HepG2 (cell line): ENCODE results near the gene ZNF581. TPM values are rescaled to one million over a fixed set of nuclear protein-coding genes. Genes with fewer than 3 reads are reported as not detected.

Experiments used
- ATF1 ChIP-seq: IDR thresholded peaks from 2 replicates; pipeline ENCODE4 v1.6.1; 2016; ENCODE audit warnings: mild to moderate bottlenecking, control low read depth
- HHEX ChIP-seq: IDR thresholded peaks from 2 replicates; pipeline ENCODE4 v1.6.1; 2016; ENCODE audit warnings: control low read depth
- KLF11 ChIP-seq: IDR thresholded peaks from 2 replicates; pipeline ENCODE4 v1.6.1; 2016; ENCODE audit warnings: missing compliant biosample characterization
- MLXIP ChIP-seq: sonication (generic); formaldehyde crosslinking; IDR thresholded peaks from 2 replicates; pipeline ENCODE4 v1.9.0; 2021; ENCODE audit warnings: missing genetic modification reagents, borderline replicate concordance
- PRDM15 ChIP-seq: sonication (generic); formaldehyde crosslinking; IDR thresholded peaks from 2 replicates; pipeline ENCODE4 v1.4.0; 2020; ENCODE audit warnings: missing genetic modification reagents
- SCMH1 ChIP-seq: sonication (generic); formaldehyde crosslinking; IDR thresholded peaks from 2 replicates; pipeline ENCODE4 v1.9.0; 2021; ENCODE audit warnings: missing genetic modification reagents, mild to moderate bottlenecking, borderline replicate concordance
- SP140L ChIP-seq: sonication (generic); formaldehyde crosslinking; IDR thresholded peaks from 2 replicates; pipeline ENCODE4 v1.4.0; 2020; ENCODE audit warnings: missing genetic modification reagents, borderline replicate concordance
- TEAD2 ChIP-seq: sonication (generic); formaldehyde crosslinking; IDR thresholded peaks from 2 replicates; pipeline ENCODE4 v1.9.0; 2021; ENCODE audit warnings: missing genetic modification reagents
- ZKSCAN8 ChIP-seq: IDR thresholded peaks from 2 replicates; pipeline ENCODE4 v1.6.1; 2016; ENCODE audit warnings: borderline replicate concordance, missing genetic modification reagents, missing compliant biosample characterization
- ZNF136 ChIP-seq: sonication (generic); formaldehyde crosslinking; IDR thresholded peaks from 2 replicates; pipeline ENCODE4 v1.8.1; 2022; ENCODE audit warnings: low read depth, mild to moderate bottlenecking, moderate library complexity, missing genetic modification reagents
- ZNF260 ChIP-seq: sonication (generic); formaldehyde crosslinking; IDR thresholded peaks from 2 replicates; pipeline ENCODE4 v1.4.0; 2020; ENCODE audit warnings: missing genetic modification reagents, low read depth, mild to moderate bottlenecking, borderline replicate concordance
- ZNF282 ChIP-seq: fragments of 450-650 bp; IDR thresholded peaks from 2 replicates; pipeline ENCODE4 v1.6.1; 2018; ENCODE audit not compliant: partially characterized antibody
- ZNF547 ChIP-seq: sonication (generic); formaldehyde crosslinking; IDR thresholded peaks from 2 replicates; pipeline ENCODE4 v1.5.1; 2020; ENCODE audit warnings: mild to moderate bottlenecking, missing genetic modification reagents
- ZSCAN25 ChIP-seq: sonication (generic); formaldehyde crosslinking; IDR thresholded peaks from 2 replicates; pipeline ENCODE4 v1.8.0; 2022; ENCODE audit warnings: mild to moderate bottlenecking, missing genetic modification reagents
- polyA plus RNA-seq, 8 experiments: library from polyadenylated mRNA; depleted of rRNA in 3 of 8; stranded (reverse) in 7 of 8; unstranded in 1 of 8; fragments of >200 nt; fragmentation: Illumina TruSeq in 4 of 8; extraction: Trizol in 4 of 8; gene quantifications; 2 replicates each; pipeline versions ENCODE4 v1.2.1 to v1.2.3, GENCODE V29; 2011 to 2016; ENCODE audit warnings: low read depth in 4 of 8, missing spikeins in 1 of 8, mixed read lengths in 1 of 8; ENCODE audit not compliant: insufficient read depth in 1 of 8
- total RNA-seq, 5 experiments: library from RNA; depleted of rRNA; stranded (reverse); fragments of >200 nt; fragmentation: Illumina TruSeq; extraction: Trizol; gene quantifications; 2 replicates each; pipeline ENCODE4 v1.2.3, GENCODE V29; 2016; ENCODE audit warnings: low read depth in 1 of 5
- TF ChIP-seq, protein P1 (sequence below): sonication (generic); formaldehyde crosslinking; IDR thresholded peaks from 2 replicates; pipeline ENCODE4 v1.5.0; 2020; ENCODE audit warnings: missing genetic modification reagents
- TF ChIP-seq, protein P2 (sequence below): sonication (generic); formaldehyde crosslinking; IDR thresholded peaks from 2 replicates; pipeline ENCODE4 v1.5.0; 2020; ENCODE audit warnings: mild to moderate bottlenecking, missing genetic modification reagents

Gene ZNF581
- total and polyA plus RNA-seq, 2 of the 13 experiments (the other 11 are each of a cell fraction or from before 2014, with no cell fraction given): 19.6 to 49.5 TPM

- TF ChIP-seq, protein P1, sequence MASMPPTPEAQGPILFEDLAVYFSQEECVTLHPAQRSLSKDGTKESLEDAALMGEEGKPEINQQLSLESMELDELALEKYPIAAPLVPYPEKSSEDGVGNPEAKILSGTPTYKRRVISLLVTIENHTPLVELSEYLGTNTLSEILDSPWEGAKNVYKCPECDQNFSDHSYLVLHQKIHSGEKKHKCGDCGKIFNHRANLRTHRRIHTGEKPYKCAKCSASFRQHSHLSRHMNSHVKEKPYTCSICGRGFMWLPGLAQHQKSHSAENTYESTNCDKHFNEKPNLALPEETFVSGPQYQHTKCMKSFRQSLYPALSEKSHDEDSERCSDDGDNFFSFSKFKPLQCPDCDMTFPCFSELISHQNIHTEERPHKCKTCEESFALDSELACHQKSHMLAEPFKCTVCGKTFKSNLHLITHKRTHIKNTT (CRISPR knock-in tag): no peak
- TF ChIP-seq ZNF260 (CRISPR knock-in tag): no peak
- no peak for TF ChIP-seq MLXIP
- TF ChIP-seq SCMH1 (CRISPR knock-in tag): no peak
- TF ChIP-seq ZSCAN25 (CRISPR knock-in tag): no peak
- no peak for TF ChIP-seq HHEX (CRISPR knock-in tag)
- no peak for TF ChIP-seq ZKSCAN8 (CRISPR knock-in tag)
- no peak for TF ChIP-seq KLF11 (CRISPR knock-in tag)
- no peak for TF ChIP-seq TEAD2
- no peak for TF ChIP-seq ZNF547 (CRISPR knock-in tag)
- no peak for TF ChIP-seq PRDM15
- TF ChIP-seq, protein P2, sequence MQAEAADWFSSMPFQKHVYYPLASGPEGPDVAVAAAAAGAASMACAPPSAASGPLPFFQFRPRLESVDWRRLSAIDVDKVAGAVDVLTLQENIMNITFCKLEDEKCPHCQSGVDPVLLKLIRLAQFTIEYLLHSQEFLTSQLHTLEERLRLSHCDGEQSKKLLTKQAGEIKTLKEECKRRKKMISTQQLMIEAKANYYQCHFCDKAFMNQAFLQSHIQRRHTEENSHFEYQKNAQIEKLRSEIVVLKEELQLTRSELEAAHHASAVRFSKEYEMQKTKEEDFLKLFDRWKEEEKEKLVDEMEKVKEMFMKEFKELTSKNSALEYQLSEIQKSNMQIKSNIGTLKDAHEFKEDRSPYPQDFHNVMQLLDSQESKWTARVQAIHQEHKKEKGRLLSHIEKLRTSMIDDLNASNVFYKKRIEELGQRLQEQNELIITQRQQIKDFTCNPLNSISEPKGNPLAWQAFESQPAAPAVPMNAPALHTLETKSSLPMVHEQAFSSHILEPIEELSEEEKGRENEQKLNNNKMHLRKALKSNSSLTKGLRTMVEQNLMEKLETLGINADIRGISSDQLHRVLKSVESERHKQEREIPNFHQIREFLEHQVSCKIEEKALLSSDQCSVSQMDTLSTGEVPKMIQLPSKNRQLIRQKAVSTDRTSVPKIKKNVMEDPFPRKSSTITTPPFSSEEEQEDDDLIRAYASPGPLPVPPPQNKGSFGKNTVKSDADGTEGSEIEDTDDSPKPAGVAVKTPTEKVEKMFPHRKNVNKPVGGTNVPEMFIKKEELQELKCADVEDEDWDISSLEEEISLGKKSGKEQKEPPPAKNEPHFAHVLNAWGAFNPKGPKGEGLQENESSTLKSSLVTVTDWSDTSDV (CRISPR knock-in tag): no peak
- no peak for TF ChIP-seq SP140L
- no peak for TF ChIP-seq ZNF136 (CRISPR knock-in tag)
- TF ChIP-seq ZNF282: no peak
- no peak for TF ChIP-seq ATF1
- TF ChIP-seq, all 625 proteins: peak for 38
These were observed 1.1 kb upstream of the ZNF581 start (continued) for GRCh38 chr19:55642153-55643002.
